A673 (cell line): ENCODE measurements around the gene SYNE2.

Source experiments
- EZH2 ChIP-seq: fragments of 200-600 bp; sonication (generic); IDR thresholded peaks from 2 replicates; pipeline ENCODE4 v1.6.1; 2017; ENCODE audit warnings: borderline replicate concordance, low read depth, mild to moderate bottlenecking, mixed read lengths, antibody characterized with exemption, low read length; ENCODE audit not compliant: poor library complexity, severe bottlenecking
- TF ChIP-seq, protein P1 (sequence below): fragments of 300-800, 200-600 bp; sonication (generic); conservative IDR thresholded peaks from 2 replicates; pipeline ENCODE4 v1.5.1; 2017; ENCODE audit warnings: low read depth, mild to moderate bottlenecking, antibody characterized with exemption, low read length, moderate library complexity, mixed read lengths

DNA sequence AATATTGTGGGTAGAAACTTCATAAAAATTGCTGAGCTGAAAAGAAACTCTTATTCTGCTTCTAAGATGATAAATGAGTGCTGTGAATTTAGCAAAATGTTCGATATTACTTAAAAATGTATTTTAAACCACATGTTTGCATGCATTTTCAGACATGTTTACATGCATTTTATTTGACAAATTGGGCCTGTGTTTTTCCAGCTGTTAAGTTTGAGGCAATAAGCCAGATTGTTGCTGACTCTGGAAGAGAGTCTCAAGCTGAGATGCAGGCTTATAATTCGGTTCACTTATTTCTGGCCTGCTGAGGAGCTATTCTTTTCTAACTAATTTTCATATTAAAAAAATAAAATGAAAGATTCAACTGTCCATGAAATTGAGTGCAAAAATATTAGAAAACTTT is 110.1 kb downstream of the SYNE2 start:
- TF ChIP-seq, protein P1, sequence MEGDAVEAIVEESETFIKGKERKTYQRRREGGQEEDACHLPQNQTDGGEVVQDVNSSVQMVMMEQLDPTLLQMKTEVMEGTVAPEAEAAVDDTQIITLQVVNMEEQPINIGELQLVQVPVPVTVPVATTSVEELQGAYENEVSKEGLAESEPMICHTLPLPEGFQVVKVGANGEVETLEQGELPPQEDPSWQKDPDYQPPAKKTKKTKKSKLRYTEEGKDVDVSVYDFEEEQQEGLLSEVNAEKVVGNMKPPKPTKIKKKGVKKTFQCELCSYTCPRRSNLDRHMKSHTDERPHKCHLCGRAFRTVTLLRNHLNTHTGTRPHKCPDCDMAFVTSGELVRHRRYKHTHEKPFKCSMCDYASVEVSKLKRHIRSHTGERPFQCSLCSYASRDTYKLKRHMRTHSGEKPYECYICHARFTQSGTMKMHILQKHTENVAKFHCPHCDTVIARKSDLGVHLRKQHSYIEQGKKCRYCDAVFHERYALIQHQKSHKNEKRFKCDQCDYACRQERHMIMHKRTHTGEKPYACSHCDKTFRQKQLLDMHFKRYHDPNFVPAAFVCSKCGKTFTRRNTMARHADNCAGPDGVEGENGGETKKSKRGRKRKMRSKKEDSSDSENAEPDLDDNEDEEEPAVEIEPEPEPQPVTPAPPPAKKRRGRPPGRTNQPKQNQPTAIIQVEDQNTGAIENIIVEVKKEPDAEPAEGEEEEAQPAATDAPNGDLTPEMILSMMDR = no peak
- no peak for TF ChIP-seq EZH2
